C4-2B (cell line): ENCODE measurements around the gene PIAS3.
A peak's percentile ranks its signal among the peaks of the same experiment; 100 is the strongest.

ENCODE experiments used
- H3K27ac ChIP-seq: fragments of 450-650 bp; 2 replicates; pipeline ENCODE4 v1.5.1; 2017
- CTCF ChIP-seq: fragments of 450-650 bp; conservative IDR thresholded peaks from 2 replicates; pipeline ENCODE4 v1.5.1; 2017; ENCODE audit warnings: mild to moderate bottlenecking
- ZFX ChIP-seq: fragments of 450-650 bp; IDR thresholded peaks from 2 replicates; pipeline ENCODE4 v1.6.1; 2017

Gene PIAS3

GRCh38 chr1:145857170-145857569 lies 1.7 kb downstream of the PIAS3 start:
- TF ChIP-seq CTCF: no peak
- TF ChIP-seq ZFX: no peak
- H3K27ac ChIP-seq: no peak overlapping the region

- H3K27ac ChIP-seq: no peak overlapping the region
- TF ChIP-seq ZFX (no peak), CTCF (no peak)
Measured at GRCh38 chr1:145855426-145855948, 3.4 kb downstream of the PIAS3 start.

- H3K27ac ChIP-seq: no peak overlapping the region
- TF ChIP-seq ZFX: no peak
- peak; percentile 47 for TF ChIP-seq CTCF
Measured at GRCh38 chr1:145849356-145850160, 9.3 kb downstream of the PIAS3 start.

- TF ChIP-seq CTCF: no peak
- no peak for TF ChIP-seq ZFX
- H3K27ac ChIP-seq: no peak overlapping the region
Measured at GRCh38 chr1:145847827-145848226, 11.1 kb downstream of the PIAS3 start.

GRCh38 chr1:145846201-145846612 lies 12.7 kb downstream of the PIAS3 start:
- no peak overlapping the region for H3K27ac ChIP-seq
- TF ChIP-seq ZFX: no peak
- no peak for TF ChIP-seq CTCF

- no peak for TF ChIP-seq ZFX
- peak; percentile 98 for TF ChIP-seq CTCF
Measured at GRCh38 chr1:145845514-145846161, 13.2 kb downstream of the PIAS3 start, which contains the start of gene NUDT17. NUDT17 (plus strand) TSS chr1:145845630; CDS start chr1:145845641, 11 bp downstream.

GRCh38 chr1:145845144-145845513 lies 13.8 kb downstream of the PIAS3 start:
- no peak overlapping the region; the same call in 1 of the 2 replicates for H3K27ac ChIP-seq
- TF ChIP-seq CTCF (no peak), ZFX (no peak)

More at GRCh38 chr1:145845514-145846161, 13.2 kb downstream of the PIAS3 start, which contains the start of gene NUDT17:
- H3K27ac ChIP-seq: peak within 1 kb of the TSS; percentile 12; the same call in 1 of the 2 replicates
